HEK293T (cell line): ENCODE measurements around the gene PCK1.

Source experiments
- CTCF ChIA-PET: fragments of 350-600 bp; formaldehyde crosslinking; extraction: SDS; loops from one replicate; lab custom pipeline; 2021; ENCODE audit warnings: antibody characterized with exemption, inconsistent platforms; lab: Yijun Ruan, JAX
- POLR2A ChIA-PET: fragments of 350-600 bp; formaldehyde crosslinking; extraction: SDS; loops from one replicate; lab custom pipeline; 2020; ENCODE audit warnings: antibody characterized with exemption, inconsistent platforms; lab: Yijun Ruan, JAX
- DNase-seq: peaks from one replicate; pipeline ENCODE4 v3.0.0; 2012; ENCODE audit warnings: mixed read lengths; ENCODE audit errors: extremely low spot score
- ARNT ChIP-seq: fragments of 450-650 bp; IDR thresholded peaks from 2 replicates; pipeline ENCODE4 v1.6.1; 2017; ENCODE audit warnings: mild to moderate bottlenecking
- BHLHE40 ChIP-seq: fragments of 450-650 bp; IDR thresholded peaks from 2 replicates; pipeline ENCODE4 v1.6.1; 2016; ENCODE audit warnings: mild to moderate bottlenecking, moderate library complexity, borderline replicate concordance
- CTBP1 ChIP-seq: fragments of 450-650 bp; IDR thresholded peaks from 2 replicates; pipeline ENCODE4 v1.6.1; 2016; ENCODE audit warnings: borderline replicate concordance
- ELF4 ChIP-seq: fragments of 450-650 bp; IDR thresholded peaks from 2 replicates; pipeline ENCODE4 v1.6.1; 2017; ENCODE audit warnings: antibody characterized with exemption
- FOXA1 ChIP-seq: fragments of 450-650 bp; IDR thresholded peaks from 2 replicates; pipeline ENCODE4 v1.6.1; 2016; ENCODE audit warnings: mild to moderate bottlenecking
- FOXK2 ChIP-seq: fragments of 450-650 bp; IDR thresholded peaks from 2 replicates; pipeline ENCODE4 v1.6.1; 2016; ENCODE audit warnings: mild to moderate bottlenecking
- FOXM1 ChIP-seq: fragments of 450-650 bp; IDR thresholded peaks from 2 replicates; pipeline ENCODE4 v1.6.1; 2017; ENCODE audit warnings: mild to moderate bottlenecking, borderline replicate concordance
- HDGF ChIP-seq: fragments of 450-650 bp; IDR thresholded peaks from 2 replicates; pipeline ENCODE4 v1.6.1; 2017; ENCODE audit warnings: antibody characterized with exemption, borderline replicate concordance
- L3MBTL2 ChIP-seq: fragments of 450-650 bp; conservative IDR thresholded peaks from 2 replicates; pipeline ENCODE4 v1.6.1; 2016; ENCODE audit warnings: mild to moderate bottlenecking
- NFRKB ChIP-seq: fragments of 450-650 bp; IDR thresholded peaks from 2 replicates; pipeline ENCODE4 v1.6.1; 2016; ENCODE audit warnings: mild to moderate bottlenecking, moderate library complexity
- PKNOX1 ChIP-seq: fragments of 450-650 bp; IDR thresholded peaks from 2 replicates; pipeline ENCODE4 v1.6.1; 2016
- SP1 ChIP-seq: fragments of 450-650 bp; IDR thresholded peaks from 2 replicates; pipeline ENCODE4 v1.6.1; 2017
- SUZ12 ChIP-seq: fragments of 450-650 bp; IDR thresholded peaks from 2 replicates; pipeline ENCODE4 v1.6.1; 2016; ENCODE audit warnings: mild to moderate bottlenecking
- TARDBP ChIP-seq: fragments of 450-650 bp; IDR thresholded peaks from 2 replicates; pipeline ENCODE4 v1.6.1; 2016
- ZNF384 ChIP-seq: fragments of 450-650 bp; IDR thresholded peaks from 2 replicates; pipeline ENCODE4 v1.6.1; 2016

PCK1 gene

GRCh38 chr20:57571782-57572416 is 11.0 kb downstream of the PCK1 start:
- CTCF ChIA-PET = interaction anchor here (0.7 to 1.1 kb wide), 3 partner anchors 11 to 56 kb away, joined by 3 read pairs; no protein-coding TSS in a partner anchor
- POLR2A ChIA-PET = no interaction called here

DNA sequence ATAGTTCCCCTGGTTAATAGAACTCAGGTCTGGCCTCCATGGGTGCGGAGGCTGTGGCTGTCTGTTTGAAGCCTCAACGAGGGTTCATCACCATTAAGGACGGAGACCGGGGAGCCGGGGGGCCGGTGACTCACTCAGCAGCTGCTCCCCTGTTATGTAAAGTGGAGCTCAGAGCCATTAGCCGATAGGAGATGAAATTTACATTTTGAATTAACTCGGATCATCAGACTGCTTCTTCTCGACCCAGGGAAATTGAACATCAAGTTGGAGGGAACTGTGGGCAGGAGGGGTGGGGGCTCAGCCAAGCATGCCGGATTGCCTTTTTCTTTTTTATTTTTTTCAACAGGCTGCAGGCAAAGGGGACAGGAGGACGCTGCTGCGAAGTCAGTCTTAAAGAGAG is 12.3 kb downstream of the PCK1 start:
- POLR2A ChIA-PET = no interaction called here
- no peak for DNase-seq
- CTCF ChIA-PET = interaction anchor here (0.6 to 1.2 kb wide), 5 partner anchors 8 to 58 kb away, joined by 3 to 4 read pairs (median 3); partner anchors contain the start of gene PCK1
- no peak for TF ChIP-seq TARDBP
- no peak for TF ChIP-seq FOXA1
- no peak for TF ChIP-seq L3MBTL2
- no peak for TF ChIP-seq SP1
- TF ChIP-seq ELF4 = no peak
- no peak for TF ChIP-seq PKNOX1
- TF ChIP-seq ZNF384 = no peak
- no peak for TF ChIP-seq BHLHE40

More at GRCh38 chr20:57571782-57572416, 11.0 kb downstream of the PCK1 start:
- DNase-seq = no peak
- no peak for TF ChIP-seq CTBP1
- TF ChIP-seq ARNT = no peak
- TF ChIP-seq FOXA1 = no peak
- no peak for TF ChIP-seq SUZ12
- TF ChIP-seq HDGF = no peak
- no peak for TF ChIP-seq FOXM1
- no peak for TF ChIP-seq SP1

DNA sequence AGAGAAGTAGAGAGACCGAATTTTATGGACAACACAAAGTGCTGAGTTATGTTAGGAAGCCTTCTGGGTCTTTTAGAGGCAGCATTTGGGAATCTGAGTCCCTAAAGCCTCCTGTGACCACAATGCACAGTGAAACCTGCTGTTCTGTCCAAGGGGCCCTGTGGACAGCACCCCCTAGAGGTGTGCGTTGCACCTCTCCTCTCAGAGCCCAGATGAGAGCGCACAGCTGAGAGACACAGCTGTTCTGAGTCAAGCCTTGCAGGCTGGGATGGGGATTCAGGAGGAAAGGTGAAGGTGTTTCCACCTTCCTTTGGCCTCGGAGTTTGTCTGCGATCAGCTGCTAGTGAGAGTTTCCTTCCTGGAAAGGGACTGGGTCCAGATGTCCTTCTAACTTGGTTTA is 13.0 kb downstream of the PCK1 start:
- TF ChIP-seq NFRKB (no peak), SUZ12 (no peak), BHLHE40 (no peak), FOXM1 (no peak), FOXK2 (no peak), HDGF (no peak), SP1 (no peak), FOXA1 (no peak), ARNT (no peak), TARDBP (no peak)
- DNase-seq = peak; percentile 79
- POLR2A ChIA-PET = no interaction called here
- CTCF ChIA-PET = interaction anchor here (0.6 to 1.2 kb wide), 6 partner anchors 8 to 155 kb away, joined by 3 read pairs; partner anchors contain the start of gene PCK1

GRCh38 chr20:57574954-57575353 is 14.0 kb downstream of the PCK1 start:
- CTCF ChIA-PET = interaction anchor here (0.6 kb wide), 1 partner anchor 53 kb away, joined by 3 read pairs; no protein-coding TSS in a partner anchor
- no peak for DNase-seq
- TF ChIP-seq ARNT = no peak
- no peak for TF ChIP-seq SP1
- TF ChIP-seq PKNOX1 = no peak
- no peak for TF ChIP-seq FOXA1
- no peak for TF ChIP-seq BHLHE40
- TF ChIP-seq CTBP1 = no peak
- no peak for TF ChIP-seq NFRKB
- no peak for TF ChIP-seq FOXM1
- no peak for TF ChIP-seq SUZ12
- TF ChIP-seq ZNF384 = no peak
- no peak for TF ChIP-seq HDGF
- no peak for TF ChIP-seq ELF4
- POLR2A ChIA-PET = no interaction called here

GRCh38 chr20:57576002-57576401 is 15.1 kb downstream of the PCK1 start:
- TF ChIP-seq FOXM1 (no peak), L3MBTL2 (no peak), HDGF (no peak), FOXK2 (no peak), PKNOX1 (peak; percentile 65)
- ChIA-PET CTCF (interaction anchor here (1.1 kb wide), 1 partner anchor 27 kb away, joined by 3 read pairs; no protein-coding TSS in a partner anchor), POLR2A (no interaction called here)
- no peak for DNase-seq

DNA sequence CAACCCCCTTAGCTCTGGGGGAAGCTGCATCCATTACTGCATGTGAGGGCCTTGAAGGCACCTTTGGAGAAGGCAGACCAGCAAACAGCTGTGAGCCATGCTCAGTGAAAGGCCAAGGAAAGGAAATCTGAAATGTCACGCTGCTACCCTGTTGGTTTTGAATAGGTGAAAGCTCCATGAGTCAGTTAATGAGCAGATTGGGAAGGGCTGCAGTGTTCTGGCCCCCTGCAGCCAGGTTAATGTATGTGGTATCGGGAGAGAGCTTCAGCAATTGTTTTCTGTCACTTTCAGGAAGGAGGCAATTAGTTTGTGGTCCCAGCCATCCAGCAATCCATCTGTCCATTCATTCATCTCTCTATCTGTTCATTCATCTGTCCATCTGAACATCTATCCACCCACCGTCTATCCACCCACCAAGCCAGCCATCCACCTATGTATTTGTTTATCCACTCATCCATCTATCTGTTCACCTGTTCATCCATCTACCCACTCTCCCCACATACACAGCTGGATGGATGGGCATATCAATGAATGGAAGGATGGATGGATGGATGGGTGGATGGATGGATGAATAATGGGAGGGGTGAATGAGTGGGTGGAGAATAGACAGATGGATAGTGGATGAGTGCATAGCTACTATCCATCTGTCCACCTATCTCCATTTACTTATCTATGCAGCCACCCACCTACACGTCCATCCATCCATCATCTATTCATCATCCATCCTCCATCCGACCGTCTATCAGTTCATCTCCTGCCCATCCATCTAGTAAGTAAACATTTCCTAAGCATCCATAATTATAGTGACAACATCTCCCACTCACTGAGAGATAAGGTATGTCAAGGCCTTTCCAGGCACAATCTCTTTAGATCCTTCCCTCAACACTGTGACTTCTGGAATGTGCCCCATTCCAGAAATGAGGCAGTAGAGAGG is 16.0 kb downstream of the PCK1 start:
- TF ChIP-seq SP1 (no peak), SUZ12 (no peak), NFRKB (no peak), HDGF (no peak), L3MBTL2 (no peak), BHLHE40 (no peak), FOXK2 (no peak), CTBP1 (no peak), TARDBP (no peak), ELF4 (no peak)
- CTCF ChIA-PET = interaction anchor here (1.1 kb wide), 1 partner anchor 27 kb away, joined by 3 read pairs; no protein-coding TSS in a partner anchor
- no peak for DNase-seq
- POLR2A ChIA-PET = no interaction called here
